NCI-H748 (cell line): ENCODE measurements around the gene MC4R.

ENCODE experiments used
- DNase-seq: peaks from one replicate; lab custom pipeline; 2025; ENCODE audit not compliant: unreplicated experiment; lab: John Stamatoyannopoulos, UW

The MC4R gene

GRCh38 chr18:60329131-60329530 lies 43.4 kb downstream of the MC4R start:
- DNase-seq, result no peak

- DNase-seq, result no peak
These were observed 44.7 kb downstream of the MC4R start for GRCh38 chr18:60327880-60328279.

GRCh38 chr18:60322591-60322990 lies 50.0 kb downstream of the MC4R start:
- DNase-seq, result no peak
